GM12874 (cell line): ENCODE data around the gene ANG.

ENCODE experiments used
- TF ChIP-seq, protein P1 (sequence below): IDR thresholded peaks from 2 replicates; pipeline ENCODE4 v1.5.1; 2011; ENCODE audit warnings: low read depth, mild to moderate bottlenecking, control low read depth, low read length, moderate library complexity; ENCODE audit not compliant: insufficient read depth

The ANG gene

DNA sequence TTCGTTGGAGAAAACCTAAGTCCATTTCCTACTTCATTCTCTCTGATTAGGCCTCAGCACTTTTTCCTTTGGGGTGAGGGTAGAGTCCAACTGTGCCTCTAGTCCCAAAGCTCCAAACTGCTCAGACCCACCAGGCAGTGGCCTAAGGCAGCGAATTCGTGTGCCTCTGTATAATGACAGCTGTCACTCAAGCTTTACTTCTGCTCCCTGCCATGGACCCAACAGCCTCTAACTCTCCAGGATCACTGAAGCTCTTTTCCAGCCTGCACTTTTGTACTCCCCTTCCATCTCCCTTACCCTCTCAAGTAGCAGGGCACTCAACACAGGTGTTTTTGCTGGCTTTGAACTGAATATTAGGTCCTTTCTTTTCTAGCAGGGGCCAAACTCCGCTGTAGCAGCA, 32.3 kb upstream of the ANG start:
- TF ChIP-seq, protein P1, sequence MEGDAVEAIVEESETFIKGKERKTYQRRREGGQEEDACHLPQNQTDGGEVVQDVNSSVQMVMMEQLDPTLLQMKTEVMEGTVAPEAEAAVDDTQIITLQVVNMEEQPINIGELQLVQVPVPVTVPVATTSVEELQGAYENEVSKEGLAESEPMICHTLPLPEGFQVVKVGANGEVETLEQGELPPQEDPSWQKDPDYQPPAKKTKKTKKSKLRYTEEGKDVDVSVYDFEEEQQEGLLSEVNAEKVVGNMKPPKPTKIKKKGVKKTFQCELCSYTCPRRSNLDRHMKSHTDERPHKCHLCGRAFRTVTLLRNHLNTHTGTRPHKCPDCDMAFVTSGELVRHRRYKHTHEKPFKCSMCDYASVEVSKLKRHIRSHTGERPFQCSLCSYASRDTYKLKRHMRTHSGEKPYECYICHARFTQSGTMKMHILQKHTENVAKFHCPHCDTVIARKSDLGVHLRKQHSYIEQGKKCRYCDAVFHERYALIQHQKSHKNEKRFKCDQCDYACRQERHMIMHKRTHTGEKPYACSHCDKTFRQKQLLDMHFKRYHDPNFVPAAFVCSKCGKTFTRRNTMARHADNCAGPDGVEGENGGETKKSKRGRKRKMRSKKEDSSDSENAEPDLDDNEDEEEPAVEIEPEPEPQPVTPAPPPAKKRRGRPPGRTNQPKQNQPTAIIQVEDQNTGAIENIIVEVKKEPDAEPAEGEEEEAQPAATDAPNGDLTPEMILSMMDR = no peak

DNA sequence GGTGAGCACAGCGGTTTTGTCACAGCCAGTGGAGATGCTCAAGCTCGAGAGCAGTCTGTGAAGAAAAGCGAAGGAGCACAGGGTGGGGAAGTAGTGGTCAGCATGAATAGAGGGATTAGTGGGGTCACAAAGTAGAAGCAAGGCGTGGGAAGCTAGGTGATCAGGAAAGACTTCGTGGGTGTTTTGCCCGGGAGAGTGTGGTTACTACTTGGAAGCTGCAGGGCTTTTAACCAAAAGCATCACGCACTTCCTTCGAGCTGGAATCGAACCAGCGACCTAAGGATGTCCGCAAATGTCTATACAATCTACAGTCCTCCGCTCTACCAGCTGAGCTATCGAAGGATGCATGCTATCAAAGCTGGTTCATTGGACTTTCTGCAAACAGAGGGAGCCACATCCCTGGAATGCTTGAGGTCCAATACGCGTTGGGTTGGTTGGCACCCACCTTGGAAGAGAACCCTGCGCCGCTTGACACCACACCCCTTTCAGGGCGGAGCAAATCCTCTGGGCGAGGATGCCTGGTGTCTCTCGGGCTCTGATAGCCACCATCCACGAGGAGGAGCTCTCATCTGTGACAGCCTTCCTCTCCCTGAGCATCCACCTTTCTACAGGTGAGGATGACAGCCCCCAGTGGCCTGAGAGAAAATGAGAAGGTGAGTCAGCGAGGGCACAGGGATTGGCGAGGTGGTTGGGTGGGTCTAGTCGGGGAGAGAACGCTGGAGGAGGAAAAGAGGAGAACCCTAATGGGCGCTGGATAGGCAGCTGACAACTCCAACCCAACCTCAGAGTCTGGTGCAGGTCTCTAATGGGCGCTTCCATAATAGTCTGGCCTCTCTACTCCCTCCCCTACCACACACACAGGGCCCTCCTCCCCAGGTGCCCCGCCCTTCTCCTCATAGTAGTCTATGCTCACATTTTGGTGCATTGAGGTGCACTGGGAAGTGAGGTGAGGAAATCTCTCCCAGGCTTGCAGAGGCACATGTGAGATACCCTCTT, 31.1 kb upstream of the ANG start:
- TF ChIP-seq, protein P1 = peak; percentile 25; the same call in 1 of the 2 replicates

DNA sequence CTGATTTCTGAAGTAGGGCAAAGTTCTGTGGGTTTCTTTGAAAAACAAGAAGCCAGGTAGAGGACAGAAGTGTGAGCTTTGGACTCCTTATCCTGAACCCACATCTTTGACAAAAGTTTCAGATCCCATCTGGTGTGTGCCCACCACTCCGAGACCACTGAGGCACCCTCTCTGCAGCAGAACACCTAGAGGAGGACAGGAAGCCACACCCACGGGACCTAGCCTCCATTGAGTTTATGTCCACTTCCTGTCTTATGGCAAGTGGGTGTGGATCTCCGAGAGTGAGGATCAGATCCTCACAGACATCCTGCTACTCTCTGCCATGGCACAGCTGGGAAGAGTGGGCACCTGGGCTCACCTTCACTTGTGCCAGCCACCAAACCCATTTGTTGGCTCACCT, 30.3 kb upstream of the ANG start:
- TF ChIP-seq, protein P1 = no peak

DNA sequence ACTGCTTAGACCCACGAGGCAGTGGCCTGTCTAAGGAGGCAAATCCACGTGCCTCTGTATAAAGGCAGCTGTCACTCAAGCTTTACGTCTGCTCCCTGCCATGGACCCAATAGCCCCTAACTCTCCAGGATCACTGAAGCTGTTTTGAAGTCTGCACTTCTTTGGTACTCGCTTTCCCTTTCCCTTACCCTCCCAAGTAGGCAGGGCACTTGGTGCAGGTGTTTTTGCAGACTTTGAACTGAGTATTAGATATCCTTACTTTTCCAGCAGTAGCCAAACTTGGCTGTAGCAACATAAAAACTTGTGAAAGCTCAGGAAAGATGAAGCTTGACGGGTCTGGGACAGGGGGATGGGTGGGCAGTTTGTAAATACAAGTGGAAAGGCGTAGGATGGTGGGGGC, 29.2 kb upstream of the ANG start:
- TF ChIP-seq, protein P1 = no peak

DNA sequence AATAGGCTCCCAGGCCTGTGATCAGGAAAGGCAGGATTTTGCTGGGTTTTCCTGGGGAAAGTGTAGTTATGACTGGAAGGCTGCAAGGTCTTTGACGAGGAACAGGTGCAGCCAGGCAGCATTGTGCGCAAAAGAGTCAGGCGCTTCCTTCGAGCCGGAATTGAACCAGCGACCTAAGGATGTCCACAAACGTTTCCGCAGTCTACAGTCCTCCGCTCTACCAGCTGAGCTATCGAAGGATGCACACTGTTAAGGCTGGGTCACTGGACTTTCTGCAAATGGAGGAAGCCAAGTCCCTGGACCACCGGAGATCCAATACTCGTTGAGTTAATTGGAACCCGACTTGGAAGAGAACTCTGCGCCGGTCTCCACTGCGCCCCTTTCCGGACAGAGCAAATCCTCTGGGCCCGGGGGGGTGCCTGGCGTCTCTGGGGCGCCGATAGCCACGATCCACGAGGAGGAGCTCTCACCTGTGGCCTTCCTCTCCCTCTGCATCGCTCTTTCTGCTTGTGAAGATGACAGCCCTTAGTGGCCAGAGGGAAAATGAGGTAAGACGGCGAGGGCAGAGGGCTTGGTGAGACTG, 28.7 kb upstream of the ANG start:
- TF ChIP-seq, protein P1 = no peak

DNA sequence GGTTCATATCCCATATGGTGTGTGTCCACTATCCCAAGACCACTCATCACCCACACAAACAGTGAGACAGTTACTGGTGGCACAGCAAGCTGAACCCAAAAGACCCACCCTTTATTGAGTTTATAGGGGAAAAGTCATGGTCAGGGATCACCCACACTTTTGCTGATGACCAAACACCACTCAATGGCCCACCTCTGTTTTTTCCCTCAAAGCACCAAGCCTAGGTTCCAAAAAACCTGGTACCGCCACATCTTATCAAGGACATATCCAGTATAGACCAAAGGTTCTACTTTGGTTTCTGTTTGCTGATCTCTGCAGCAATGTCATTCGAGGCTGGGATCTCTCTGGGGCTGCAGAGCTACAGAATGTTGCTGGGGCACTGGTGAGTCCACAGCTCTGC, 27.4 kb upstream of the ANG start:
- TF ChIP-seq, protein P1 = no peak

DNA sequence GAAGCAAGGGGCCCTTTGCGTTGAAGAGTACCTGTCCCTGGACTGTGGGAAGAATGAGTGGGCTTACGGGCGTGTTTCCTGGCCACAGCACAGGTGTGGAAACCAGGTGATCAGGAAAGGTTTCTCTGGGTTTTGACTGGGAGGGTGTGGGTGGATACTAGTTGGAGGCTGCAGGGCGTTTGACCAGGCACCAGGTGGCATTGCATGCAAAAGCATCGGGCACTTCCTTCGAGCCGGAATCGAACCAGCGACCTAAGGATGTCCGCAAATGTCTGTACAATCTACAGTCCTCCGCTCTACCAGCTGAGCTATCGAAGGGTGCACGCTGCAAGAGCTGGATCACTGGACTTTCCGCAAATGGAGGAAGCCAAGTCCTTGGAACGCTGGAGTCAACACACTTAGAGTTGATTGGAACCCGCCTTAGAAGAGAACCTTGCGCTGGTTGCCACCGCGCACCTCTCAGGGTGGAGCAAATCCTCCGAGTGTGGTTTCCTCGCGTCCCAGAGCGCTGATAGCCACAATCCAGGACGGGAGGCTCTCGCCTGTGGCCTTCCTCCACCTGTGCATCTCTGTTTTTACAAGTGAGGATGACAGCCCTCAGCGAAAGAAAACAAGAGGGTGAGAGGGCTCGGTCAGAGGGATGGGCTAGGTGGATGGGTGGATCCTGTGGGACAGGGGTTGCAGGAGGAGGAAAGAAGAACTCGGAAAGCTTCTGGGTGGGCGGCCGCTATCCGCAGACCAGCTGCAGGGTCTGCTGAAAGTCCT, 25.4 kb upstream of the ANG start:
- TF ChIP-seq, protein P1 = peak; percentile 75
